PC-3 (cell line): ENCODE measurements around the gene HTR2B.

ENCODE experiments used
- CTCF ChIP-seq: fragments of 300-600 bp; sonication (generic); conservative IDR thresholded peaks from 2 replicates; pipeline ENCODE4 v1.5.1; 2017; ENCODE audit warnings: antibody characterized with exemption, low read depth, mild to moderate bottlenecking, low read length
- EZH2 ChIP-seq: fragments of 300-600 bp; sonication (generic); IDR thresholded peaks from one replicate; pipeline ENCODE4 v1.6.1; 2017; ENCODE audit warnings: antibody characterized with exemption, mild to moderate bottlenecking, low read length; ENCODE audit not compliant: unreplicated experiment
- EZH2phosphoT487 ChIP-seq: fragments of 300-600 bp; sonication (generic); IDR thresholded peaks from 2 replicates; pipeline ENCODE4 v1.6.1; 2018; ENCODE audit warnings: mild to moderate bottlenecking, antibody characterized with exemption, low read length, borderline replicate concordance

- no peak for TF ChIP-seq CTCF
- no peak for TF ChIP-seq EZH2
- TF ChIP-seq EZH2phosphoT487, result no peak
These were observed 38.7 kb upstream of the HTR2B start for GRCh38 chr2:231163414-231164095.
